Right lung (tissue), 5 donors: Measurements from ENCODE around the gene TGIF1. TPM values are rescaled to one million over a fixed set of nuclear protein-coding genes. Genes with fewer than 3 reads are reported as not detected.

Source experiments
- DNase-seq, 2 donors: peaks; one replicate each; pipeline ENCODE4 v3.0.0-alpha.2; 2013
- polyA plus RNA-seq, 5 donors: library from polyadenylated mRNA; unstranded; fragments of 120-200 nt; gene quantifications; one replicate each; pipeline versions ENCODE4 v1.2.1 to v1.2.3, GENCODE V29; 2013; ENCODE audit warnings: inconsistent platforms in 1 of 5, low replicate concordance in 1 of 5; ENCODE audit not compliant: insufficient read length in 5 of 5, insufficient read depth in 1 of 5

Gene TGIF1
- polyA plus RNA-seq, 5 donors: 65.0 to 94.8 (median 86.9) TPM

- DNase-seq: no peak
Measured at GRCh38 chr18:3426074-3426473, 23.9 kb upstream of the TGIF1 start.

GRCh38 chr18:3427944-3428343, 22.0 kb upstream of the TGIF1 start:
- no peak for DNase-seq

GRCh38 chr18:3429121-3429520, 20.9 kb upstream of the TGIF1 start:
- no peak for DNase-seq

GRCh38 chr18:3434685-3435084, 15.3 kb upstream of the TGIF1 start:
- DNase-seq: no peak

GRCh38 chr18:3440341-3440740, 9.6 kb upstream of the TGIF1 start:
- no peak for DNase-seq

GRCh38 chr18:3441290-3441689, 8.7 kb upstream of the TGIF1 start:
- no peak for DNase-seq

GRCh38 chr18:3442919-3443318, 7.1 kb upstream of the TGIF1 start:
- no peak for DNase-seq

GRCh38 chr18:3444296-3444695, 5.7 kb upstream of the TGIF1 start:
- DNase-seq: no peak

- DNase-seq: no peak
Measured at GRCh38 chr18:3444954-3445353, 5.0 kb upstream of the TGIF1 start.

GRCh38 chr18:3447068-3447894, 2.7 kb upstream of the TGIF1 start:
- DNase-seq: peak; percentile 76 to 85

GRCh38 chr18:3447895-3448837, 1.8 kb upstream of the TGIF1 start:
- DNase-seq: peak; percentile 95 to 97

- peak; percentile 81 for DNase-seq
Measured at GRCh38 chr18:3448838-3449511, 997 bp upstream of the TGIF1 start.

- DNase-seq: peak; percentile 65 to 70
Measured at GRCh38 chr18:3449512-3450011, 410 bp upstream of the TGIF1 start.

GRCh38 chr18:3450799-3451182, 819 bp downstream of the TGIF1 start:
- no peak for DNase-seq

- DNase-seq: peak; percentile 94 to 95
Measured at GRCh38 chr18:3451183-3451988, 1.4 kb downstream of the TGIF1 start.

- peak in 1 of 2 donors; percentile 62 for DNase-seq
Measured at GRCh38 chr18:3451989-3452749, 2.2 kb downstream of the TGIF1 start.

- no peak for DNase-seq
Measured at GRCh38 chr18:3452750-3453539, 3.0 kb downstream of the TGIF1 start.

- peak; percentile 80 to 88 for DNase-seq
Measured at GRCh38 chr18:3453540-3454364, 3.8 kb downstream of the TGIF1 start.
